ENCODE measurements around the gene CDKN1A. TPM values are rescaled to one million over a fixed set of nuclear protein-coding genes. Genes with fewer than 3 reads are reported as not detected.

CDKN1A gene
- polyA plus RNA-seq (ENCODE audit: insufficient read depth in 1 of 5, insufficient read length in 5 of 5, low replicate concordance in 1 of 5): 10 to 100 TPM in 1 of 5 donors, 1 to 10 TPM in 4; 3.6 to 15.9 (median 5.2) TPM
- long read RNA-seq, donor 1, partial matches to known transcripts: 0 of 2 reads
- long read RNA-seq, donor 1, other reads (novel, unspliced or antisense): 0 of 2 reads
- long read RNA-seq, donor 2, partial matches to known transcripts: 0 of 2 reads
- long read RNA-seq, donor 2, other reads (novel, unspliced or antisense): 0 of 2 reads
- long read RNA-seq, donor 3, transcript CDKN1A-201 (3 exons, 2,180 nt): major isoform, 5 of 6 reads
- long read RNA-seq, donor 3, partial matches to known transcripts: 0 of 6 reads
- long read RNA-seq, donor 3, other reads (novel, unspliced or antisense): 0 of 6 reads
- long read RNA-seq, donor 4, partial matches to known transcripts: 0 of 3 reads
- long read RNA-seq, donor 4, other reads (novel, unspliced or antisense): 0 of 3 reads
- long read RNA-seq, donor 5, transcript CDKN1A-201 (3 exons, 2,180 nt): major isoform, 5 of 6 reads
- long read RNA-seq, donor 5, partial matches to known transcripts: 0 of 6 reads
- long read RNA-seq, donor 5, other reads (novel, unspliced or antisense): 0 of 6 reads
- long read RNA-seq, donor 6, transcript CDKN1A-201 (3 exons, 2,180 nt): major isoform, 9 of 10 reads
- long read RNA-seq, donor 6, partial matches to known transcripts: 0 of 10 reads
- long read RNA-seq, donor 6, other reads (novel, unspliced or antisense): 0 of 10 reads
- long read RNA-seq, donor 7, transcript CDKN1A-201 (3 exons, 2,180 nt): major isoform, 7 of 8 reads
- long read RNA-seq, donor 7, partial matches to known transcripts: 0 of 8 reads
- long read RNA-seq, donor 7, other reads (novel, unspliced or antisense): 0 of 8 reads
- long read RNA-seq, donor 8: 0 reads

GRCh38 chr6:36678488-36679042, at the start of gene CDKN1A:
TSS of gene CDKN1A (plus strand) at chr6:36678714. CDS start at chr6:36684102, 5,388 bp downstream.
- DNase-seq: peak; percentile 87

- no peak for DNase-seq
Measured at GRCh38 chr6:36629784-36630183, 48.7 kb upstream of the CDKN1A start.

- DNase-seq: no peak
Measured at GRCh38 chr6:36631326-36632011, 47.0 kb upstream of the CDKN1A start.

- DNase-seq: no peak
Measured at GRCh38 chr6:36633370-36633769, 45.1 kb upstream of the CDKN1A start.

- no peak for DNase-seq
Measured at GRCh38 chr6:36633915-36634314, 44.6 kb upstream of the CDKN1A start.

- no peak for DNase-seq
Measured at GRCh38 chr6:36634317-36635108, 44.0 kb upstream of the CDKN1A start.

- no peak for DNase-seq
Measured at GRCh38 chr6:36636283-36636682, 42.2 kb upstream of the CDKN1A start.

- no peak for DNase-seq
Measured at GRCh38 chr6:36636687-36637418, 41.7 kb upstream of the CDKN1A start.

GRCh38 chr6:36638579-36638978, 39.9 kb upstream of the CDKN1A start:
- no peak for DNase-seq

- DNase-seq: no peak
Measured at GRCh38 chr6:36639171-36639808, 39.2 kb upstream of the CDKN1A start.

GRCh38 chr6:36641543-36641942, 37.0 kb upstream of the CDKN1A start:
- no peak for DNase-seq

GRCh38 chr6:36642913-36643817, 35.3 kb upstream of the CDKN1A start:
- no peak for DNase-seq

- no peak for DNase-seq
Measured at GRCh38 chr6:36643977-36644376, 34.5 kb upstream of the CDKN1A start.

GRCh38 chr6:36649086-36649485, 29.4 kb upstream of the CDKN1A start:
- DNase-seq: no peak

- no peak for DNase-seq
Measured at GRCh38 chr6:36649701-36650484, 28.6 kb upstream of the CDKN1A start.

GRCh38 chr6:36650848-36651478, 27.6 kb upstream of the CDKN1A start:
- no peak for DNase-seq
